Thoracic aorta (tissue), 2 donors: ENCODE results near the gene SPESP1. TPM values are rescaled to one million over a fixed set of nuclear protein-coding genes. Genes with fewer than 3 reads are reported as not detected.

Source experiments
- ATAC-seq: fragments of 150-250 bp; one replicate; pipeline ENCODE4 v1.8.0; 2017; ENCODE audit warnings: low read depth; ENCODE audit not compliant: insufficient number of reproducible peaks, low FRiP score
- DNase-seq: peaks from one replicate; pipeline ENCODE4 v3.0.0-alpha.2; 2020; ENCODE audit warnings: low spot score
- H3K27ac ChIP-seq, 2 donors: fragments of 200-600 bp; sonication (generic); 1 replicate in 1 of 2; 2 replicates in 1 of 2; pipeline ENCODE4 v1.5.1; 2016; ENCODE audit warnings: mild to moderate bottlenecking in 2 of 2, moderate library complexity in 2 of 2
- H3K27me3 ChIP-seq: fragments of 200-600 bp; sonication (generic); replicated peaks from 2 replicates; pipeline ENCODE4 v1.6.0; 2016; ENCODE audit warnings: mild to moderate bottlenecking; ENCODE audit not compliant: insufficient read depth
- H3K36me3 ChIP-seq: fragments of 200-600 bp; sonication (generic); one replicate; pipeline ENCODE4 v1.5.1; 2016
- H3K4me1 ChIP-seq, 2 donors: fragments of 200-600 bp; sonication (generic); 1 replicate in 1 of 2; 2 replicates in 1 of 2; pipeline versions ENCODE4 v1.5.1 to v1.6.0; 2016; ENCODE audit warnings: low read depth in 2 of 2, mild to moderate bottlenecking in 1 of 2; ENCODE audit not compliant: control insufficient read depth in 1 of 2
- H3K4me3 ChIP-seq: fragments of 200-600 bp; sonication (generic); 2 replicates; pipeline ENCODE4 v1.5.1; 2016; ENCODE audit warnings: mild to moderate bottlenecking
- H3K9me3 ChIP-seq: fragments of 200-600 bp; sonication (generic); 2 replicates; pipeline ENCODE4 v1.5.1; 2016
- CTCF ChIP-seq: fragments of 200-600 bp; sonication (generic); IDR thresholded peaks from one replicate; pipeline ENCODE4 v1.5.1; 2019; ENCODE audit warnings: antibody characterized with exemption
- total RNA-seq, 2 donors: library from RNA; depleted of rRNA; stranded (reverse); fragments of >200 nt; gene quantifications; one replicate each; pipeline versions ENCODE4 v1.1.0 to v1.2.3, GENCODE V29; 2016

Gene SPESP1
- total RNA-seq, 2 donors from 2014 or later = 2.7 to 3.3 TPM

GRCh38 chr15:68984586-68984985 is 54.3 kb downstream of the SPESP1 start:
- no peaks in the 10 kb centered on the region for H3K9me3 ChIP-seq
- H3K27me3 ChIP-seq = no peaks in the 10 kb centered on the region
- no peak overlapping the region for H3K4me3 ChIP-seq
- TF ChIP-seq CTCF = no peak
- H3K36me3 ChIP-seq = no peaks in the 10 kb centered on the region
- H3K4me1 ChIP-seq = no peaks in the 10 kb centered on the region
- ATAC-seq (no peak), DNase-seq (no peak)
- no peak overlapping the region for H3K27ac ChIP-seq

GRCh38 chr15:68985361-68985891 is 55.1 kb downstream of the SPESP1 start:
- H3K9me3 ChIP-seq = no peaks in the 10 kb centered on the region
- ATAC-seq (no peak), DNase-seq (no peak)
- TF ChIP-seq CTCF = no peak
- no peak overlapping the region for H3K4me3 ChIP-seq
- H3K4me1 ChIP-seq = no peaks in the 10 kb centered on the region
- H3K27me3 ChIP-seq = no peaks in the 10 kb centered on the region
- no peaks in the 10 kb centered on the region for H3K36me3 ChIP-seq
- H3K27ac ChIP-seq = no peak overlapping the region

GRCh38 chr15:68986322-68986721 is 56.0 kb downstream of the SPESP1 start:
- H3K4me3 ChIP-seq = no peak overlapping the region
- H3K36me3 ChIP-seq = no peaks in the 10 kb centered on the region
- no peak overlapping the region for H3K27ac ChIP-seq
- DNase-seq (no peak), ATAC-seq (no peak)
- H3K9me3 ChIP-seq = no peaks in the 10 kb centered on the region
- TF ChIP-seq CTCF = no peak
- no peaks in the 10 kb centered on the region for H3K27me3 ChIP-seq
- no peaks in the 10 kb centered on the region for H3K4me1 ChIP-seq

- no peak for TF ChIP-seq CTCF
Measured at GRCh38 chr15:68987120-68987519, 56.8 kb downstream of the SPESP1 start.

GRCh38 chr15:68987676-68988075 is 57.4 kb downstream of the SPESP1 start:
- Histone ChIP-seq H3K4me1 (no peaks in the 10 kb centered on the region), H3K36me3 (no peaks in the 10 kb centered on the region), H3K4me3 (no peak overlapping the region), H3K27ac (no peak overlapping the region), H3K27me3 (no peaks in the 10 kb centered on the region), H3K9me3 (no peaks in the 10 kb centered on the region)
- TF ChIP-seq CTCF = no peak
- DNase-seq (no peak), ATAC-seq (no peak)

More at GRCh38 chr15:68987120-68987519, 56.8 kb downstream of the SPESP1 start:
- ATAC-seq (no peak), DNase-seq (no peak)
- no peak overlapping the region for H3K4me3 ChIP-seq
- no peaks in the 10 kb centered on the region for H3K36me3 ChIP-seq
- no peaks in the 10 kb centered on the region for H3K4me1 ChIP-seq
- no peaks in the 10 kb centered on the region for H3K9me3 ChIP-seq
- no peaks in the 10 kb centered on the region for H3K27me3 ChIP-seq
- no peak overlapping the region for H3K27ac ChIP-seq
